K562 (cell line): ENCODE data around the gene SLIT1. TPM values are rescaled to one million over a fixed set of nuclear protein-coding genes. Genes with fewer than 3 reads are reported as not detected.

ENCODE experiments used
- ATAC-seq: fragments of 200-7000 bp; cut with Tn5 transposase; 3 replicates; pipeline ENCODE4 v1.9.1; 2020; ENCODE audit warnings: moderate library complexity
- BruUV-seq: library from RNA; stranded (reverse); fragments of 400-500 nt; replicated peaks from 2 replicates; lab custom pipeline; 2021; lab: Mats Ljungman, UMichigan
- CTCF ChIA-PET: fragments of 300-600 bp; formaldehyde crosslinking; extraction: SDS; loops from one replicate; lab custom pipeline; 2021; ENCODE audit warnings: low intra/inter-chr PET ratio; lab: Yijun Ruan, JAX
- POLR2A ChIA-PET: fragments of 300-600, 350-650 bp; sonication (Branson Sonifier 250); formaldehyde crosslinking; extraction: SDS; loops from one replicate; lab custom pipeline; 2021; ENCODE audit warnings: antibody characterized with exemption, inconsistent platforms; lab: Yijun Ruan, JAX
- DNase-seq, 4 experiments: peaks; one replicate each; pipeline versions ENCODE4 v3.0.0 to v3.0.0-alpha.2; 2011 to 2018; ENCODE audit warnings: low spot score in 3 of 4, mixed read lengths in 3 of 4; ENCODE audit errors: extremely low read depth in 1 of 4
- FAIRE-seq: peaks from 2 replicates; lab custom pipeline; 2011; peaks lifted over from hg19 to GRCh38; lab: Jason Lieb, UNC
- H2AFZ ChIP-seq: 2 replicates; pipeline ENCODE4 v1.6.0; 2011; ENCODE audit warnings: low read depth, low read length, control low read depth, inconsistent platforms
- H3K27ac ChIP-seq: fragments of 200-600 bp; 3 replicates; pipeline ENCODE4 v1.8.0; 2011; ENCODE audit warnings: low read depth, mild to moderate bottlenecking, control low read depth, inconsistent platforms, low read length, moderate library complexity, mixed read lengths; ENCODE audit errors: extremely low read depth
- H3K27me3 ChIP-seq, 2 experiments: fragments of 300-600 bp in 1 of 2; 2 replicates in 1 of 2; 3 replicates in 1 of 2; pipeline versions ENCODE4 v1.6.0 to v1.8.0; 2011; ENCODE audit warnings: inconsistent platforms in 2 of 2, low read length in 2 of 2, mild to moderate bottlenecking in 1 of 2, mixed read lengths in 1 of 2, moderate library complexity in 1 of 2; ENCODE audit not compliant: control insufficient read depth in 2 of 2, insufficient read depth in 2 of 2
- H3K36me3 ChIP-seq: fragments of 300-600 bp; 3 replicates; pipeline ENCODE4 v1.8.0; 2011; ENCODE audit warnings: mild to moderate bottlenecking, low read length, inconsistent platforms; ENCODE audit not compliant: control insufficient read depth, insufficient read depth
- H3K4me1 ChIP-seq, 2 experiments: fragments of 200-600 bp in 1 of 2; replicated peaks in 1 of 2; 2 replicates in 1 of 2; 3 replicates in 1 of 2; pipeline versions ENCODE4 v1.5.1 to v1.8.0; 2011; ENCODE audit warnings: inconsistent platforms in 2 of 2, low read length in 2 of 2, mild to moderate bottlenecking in 1 of 2, mixed read lengths in 1 of 2, moderate library complexity in 1 of 2; ENCODE audit not compliant: control insufficient read depth in 2 of 2, insufficient read depth in 2 of 2
- H3K4me2 ChIP-seq: 2 replicates; pipeline ENCODE4 v1.6.1; 2011; ENCODE audit warnings: low read length, control low read depth, inconsistent platforms, mixed read lengths; ENCODE audit not compliant: insufficient read depth
- H3K4me3 ChIP-seq: fragments of 200-600 bp; sonication (generic), shearing (Covaris generic); 2 replicates; pipeline ENCODE4 v1.5.1; 2016; ENCODE audit warnings: control low read depth, inconsistent platforms
- H3K79me2 ChIP-seq: fragments of 200-600 bp; 3 replicates; pipeline ENCODE4 v1.8.0; 2011; ENCODE audit warnings: low read length, inconsistent platforms; ENCODE audit not compliant: control insufficient read depth, insufficient read depth
- H3K9ac ChIP-seq, 2 experiments: 2 replicates each; pipeline versions ENCODE4 v1.6.0 to v1.6.1; 2011; ENCODE audit warnings: low read depth in 2 of 2, low read length in 2 of 2, control low read depth in 1 of 2, inconsistent platforms in 1 of 2, mild to moderate bottlenecking in 1 of 2, mixed read lengths in 1 of 2; ENCODE audit not compliant: insufficient read depth in 1 of 2
- H3K9me1 ChIP-seq: one replicate; pipeline ENCODE4 v1.6.0; 2011; ENCODE audit warnings: inconsistent platforms, mild to moderate bottlenecking, low read length, moderate library complexity; ENCODE audit not compliant: control insufficient read depth, insufficient read depth
- H3K9me3 ChIP-seq: replicated peaks from 2 replicates; pipeline ENCODE4 v1.5.1; 2011; ENCODE audit warnings: low read depth, low read length, inconsistent platforms; ENCODE audit not compliant: control insufficient read depth, insufficient read depth
- H4K20me1 ChIP-seq: replicated peaks from 2 replicates; pipeline ENCODE4 v1.6.1; 2011; ENCODE audit warnings: low read length, inconsistent platforms, mixed read lengths; ENCODE audit not compliant: control insufficient read depth, insufficient read depth
- HDAC3 ChIP-seq: fragments of 450-650 bp; IDR thresholded peaks from 2 replicates; pipeline ENCODE4 v1.6.1; 2018; ENCODE audit warnings: borderline replicate concordance, mild to moderate bottlenecking, moderate library complexity; ENCODE audit not compliant: partially characterized antibody
- HNRNPLL ChIP-seq: fragments of 200-400 bp; formaldehyde crosslinking; IDR thresholded peaks from 2 replicates; pipeline ENCODE4 v1.6.1; 2017; ENCODE audit warnings: low read length, low read depth, mild to moderate bottlenecking; ENCODE audit not compliant: poor library complexity, severe bottlenecking
- NUFIP1 ChIP-seq: fragments of 450-650 bp; IDR thresholded peaks from 2 replicates; pipeline ENCODE4 v1.6.1; 2018; ENCODE audit not compliant: partially characterized antibody
- SMC3 ChIP-seq: conservative IDR thresholded peaks from 2 replicates; pipeline ENCODE4 v1.6.1; 2011; ENCODE audit warnings: low read depth, low read length, improper control_type of control experiment; ENCODE audit not compliant: insufficient read depth
- TFAM ChIP-seq: fragments of 250-450 bp; sonication (Bioruptor Pico); conservative IDR thresholded peaks from 2 replicates; pipeline ENCODE4 v1.5.0; 2021; ENCODE audit warnings: mild to moderate bottlenecking, moderate library complexity
- WGBS: fragments of 100-300 bp; shearing (Covaris generic); methylation state at CpG from one replicate; pipeline ENCODE4 v1.1.6; 2016; ENCODE audit warnings: low coverage, mixed read lengths; ENCODE audit not compliant: insufficient coverage; ENCODE audit errors: missing lambda C conversion rate; 5-methylcytosine and 5-hydroxymethylcytosine counted together
- in situ Hi-C: fragments of 300-500 bp; cut with MboI; formaldehyde crosslinking; loops from 4 replicates; pipeline ENCODE4 v1.15.0; 2018; ENCODE audit warnings: inconsistent platforms, mixed read lengths
- intact Hi-C: fragments of 100-400 bp; cut with micrococcal nuclease; formaldehyde crosslinking; loops from 2 replicates; pipeline ENCODE4 v1.14.2; 2022
- polyA plus RNA-seq, 8 experiments: library from polyadenylated mRNA; depleted of rRNA in 4 of 8; stranded (reverse) in 5 of 8; unstranded in 3 of 8; fragments of >200 nt; fragmentation: Nextera tagmentation in 2 of 8; fragmentation: Illumina TruSeq in 1 of 8; extraction: Ambion mirVana in 2 of 8; extraction: Trizol in 1 of 8; gene quantifications; 2 replicates each; pipeline versions ENCODE4 v1.2.1 to v1.2.3, GENCODE V29; 2011 to 2014; ENCODE audit warnings: inconsistent platforms in 1 of 8, missing spikeins in 1 of 8
- total RNA-seq, 7 experiments: library from RNA; depleted of rRNA in 6 of 7; stranded (reverse); fragments of >200 nt in 6 of 7; fragmentation: Illumina TruSeq in 2 of 7; extraction: Trizol in 2 of 7; gene quantifications; 2 replicates each; pipeline versions ENCODE4 v1.2.1 to v1.2.3, GENCODE V29; 2011 to 2021; ENCODE audit warnings: low replicate concordance in 1 of 7
- TF ChIP-seq, protein P1 (sequence below), 2 experiments: IDR thresholded peaks; 2 replicates each; pipeline ENCODE4 v1.6.1; 2011; ENCODE audit warnings: borderline replicate concordance in 1 of 2, control low read depth in 1 of 2, low read depth in 1 of 2, low read length in 1 of 2, mild to moderate bottlenecking in 1 of 2, mixed read lengths in 1 of 2, moderate library complexity in 1 of 2; ENCODE audit not compliant: insufficient read depth in 1 of 2, insufficient read length in 1 of 2, poor library complexity in 1 of 2, severe bottlenecking in 1 of 2; ENCODE audit errors: extremely low read depth in 1 of 2

SLIT1 gene
- total and polyA plus RNA-seq, 9 of the 15 experiments (the other 6 are each of a cell fraction or from before 2014, with no cell fraction given) = 0.01 to 0.11 (median 0.04) TPM; not detected in 3

DNA sequence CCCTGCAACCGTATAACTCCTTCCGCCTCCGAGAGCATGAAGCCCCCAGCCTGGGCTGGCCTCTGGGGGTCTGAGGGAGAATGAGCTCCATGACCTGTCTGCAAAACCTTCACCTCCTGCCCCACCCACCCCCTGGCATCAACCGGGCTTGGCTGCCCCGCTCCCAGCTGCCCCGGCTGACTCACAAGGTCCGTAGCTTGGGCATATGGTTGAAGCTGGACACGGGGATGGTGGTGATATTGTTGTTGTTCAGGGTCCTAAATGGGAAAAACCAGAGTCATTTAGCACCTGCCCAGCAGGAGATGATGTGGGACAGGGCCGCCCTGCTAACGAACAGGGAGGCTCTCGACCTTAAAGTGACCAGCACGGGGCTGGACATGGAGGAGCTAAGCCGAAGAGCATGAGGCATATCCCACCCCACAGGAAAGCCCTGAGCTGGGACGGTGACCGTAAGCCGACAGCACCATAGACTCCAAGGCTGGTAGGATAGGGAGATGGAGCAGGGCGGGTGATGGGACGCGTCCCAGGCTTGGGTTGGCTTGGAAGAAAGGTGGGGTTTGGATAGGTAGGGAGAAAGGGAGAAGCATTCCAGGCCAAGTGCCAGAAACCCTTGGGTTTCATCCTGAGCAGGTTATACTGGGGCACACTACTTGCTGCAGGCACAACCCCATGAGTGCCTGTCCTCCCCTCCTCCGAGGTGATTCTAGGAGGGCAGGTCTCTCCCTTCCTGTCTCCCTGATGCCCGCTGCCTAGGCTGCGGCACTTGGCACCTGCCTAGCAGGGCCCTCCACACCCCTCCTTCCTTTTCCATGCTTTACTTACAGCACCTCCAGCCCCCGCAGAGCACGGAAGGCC is 121.5 kb downstream of the SLIT1 start:
- H3K79me2 ChIP-seq = no peaks in the 10 kb centered on the region
- in situ Hi-C loops = no loop called here
- intact Hi-C loops = no loop called here
- 6% methylated on average over 15 of the region's 24 CpGs for WGBS
- no peaks in the 10 kb centered on the region for H3K9me1 ChIP-seq
- H3K9ac ChIP-seq = no peak overlapping the region
- no peak overlapping the region for H3K27ac ChIP-seq
- CTCF ChIA-PET = no interaction called here
- H3K4me2 ChIP-seq = no peak overlapping the region
- peaks cover 0 to 10% of the 10 kb centered on the region in 2 experiments; a peak in 2 of 5 replicates for H3K4me1 ChIP-seq
- H2AFZ ChIP-seq = no peak overlapping the region
- BruUV-seq = no TSS peak
- TF ChIP-seq HDAC3 (no peak), NUFIP1 (no peak), HNRNPLL (no peak), SMC3 (no peak), TFAM (no peak)
- TF ChIP-seq, protein P1, sequence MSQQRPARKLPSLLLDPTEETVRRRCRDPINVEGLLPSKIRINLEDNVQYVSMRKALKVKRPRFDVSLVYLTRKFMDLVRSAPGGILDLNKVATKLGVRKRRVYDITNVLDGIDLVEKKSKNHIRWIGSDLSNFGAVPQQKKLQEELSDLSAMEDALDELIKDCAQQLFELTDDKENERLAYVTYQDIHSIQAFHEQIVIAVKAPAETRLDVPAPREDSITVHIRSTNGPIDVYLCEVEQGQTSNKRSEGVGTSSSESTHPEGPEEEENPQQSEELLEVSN (IDR thresholded peaks at IDR 0.05; ENCODE audit: borderline replicate concordance in 1 of 2, extremely low read depth in 1 of 2, insufficient read depth in 1 of 2, insufficient read length in 1 of 2, low read depth in 1 of 2, low read length in 1 of 2, poor library complexity in 1 of 2, severe bottlenecking in 1 of 2) = no peak
- POLR2A ChIA-PET = no interaction called here
- H3K36me3 ChIP-seq = no peaks in the 10 kb centered on the region
- DNase-seq = no peak
- no peak for FAIRE-seq
- no peaks in the 10 kb centered on the region for H4K20me1 ChIP-seq
- no peaks in the 10 kb centered on the region for H3K9me3 ChIP-seq
- H3K27me3 ChIP-seq = peaks cover 4 to 51% of the 10 kb centered on the region in 2 experiments; a peak in 4 of 5 replicates
- no peak for ATAC-seq
- no peak overlapping the region for H3K4me3 ChIP-seq
